ENCODE measurements around the gene CHERP.
A peak's percentile ranks its signal among the peaks of the same experiment; 100 is the strongest.
"Not testable (repeated sequence)": the region's sequence is repeated elsewhere in the genome, so short reads cannot be mapped to it uniquely, and the experiment has no call there.

The CHERP gene

DNA sequence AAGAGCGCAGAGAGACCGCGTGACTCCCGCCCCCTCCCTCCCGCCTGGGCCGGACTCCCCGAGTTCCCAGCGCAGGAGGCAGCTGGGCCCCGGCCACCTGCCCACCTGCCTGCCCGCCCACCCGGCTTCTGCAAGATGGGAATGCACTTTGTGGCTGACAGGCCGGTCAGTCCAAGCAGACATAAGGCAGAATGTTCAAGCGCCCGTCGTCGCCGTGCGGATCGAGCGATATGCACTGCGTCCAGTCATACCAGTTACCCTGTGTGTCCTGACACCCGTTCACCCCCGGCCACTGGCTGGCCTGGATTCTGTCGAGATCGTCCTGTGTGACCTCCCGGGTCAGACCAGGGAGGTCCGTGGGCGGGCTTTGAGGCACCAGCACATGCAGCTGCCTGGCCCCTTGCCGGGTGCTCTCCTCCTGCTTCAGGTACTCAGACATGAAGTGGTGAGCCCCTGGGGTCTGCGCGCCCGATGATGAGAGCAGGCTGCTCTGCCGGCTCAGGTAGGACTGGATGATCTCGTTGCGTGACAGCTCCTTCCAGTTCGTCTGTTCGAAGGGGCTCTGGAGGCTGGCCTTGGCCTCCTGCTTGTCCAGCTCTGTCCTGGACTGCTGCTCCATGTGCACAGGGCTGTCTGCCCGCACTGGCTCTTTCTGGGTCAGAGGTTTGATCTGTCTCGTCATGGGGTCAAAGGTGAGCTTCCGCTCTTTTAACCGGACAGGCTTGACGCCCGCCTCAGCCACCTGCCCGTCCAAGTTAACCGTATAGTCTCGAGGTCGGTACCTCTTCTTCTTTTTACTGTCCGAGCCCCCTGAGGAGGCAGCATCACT, 33.8 kb upstream of the CHERP start:
- DNase-seq: no peak

DNA sequence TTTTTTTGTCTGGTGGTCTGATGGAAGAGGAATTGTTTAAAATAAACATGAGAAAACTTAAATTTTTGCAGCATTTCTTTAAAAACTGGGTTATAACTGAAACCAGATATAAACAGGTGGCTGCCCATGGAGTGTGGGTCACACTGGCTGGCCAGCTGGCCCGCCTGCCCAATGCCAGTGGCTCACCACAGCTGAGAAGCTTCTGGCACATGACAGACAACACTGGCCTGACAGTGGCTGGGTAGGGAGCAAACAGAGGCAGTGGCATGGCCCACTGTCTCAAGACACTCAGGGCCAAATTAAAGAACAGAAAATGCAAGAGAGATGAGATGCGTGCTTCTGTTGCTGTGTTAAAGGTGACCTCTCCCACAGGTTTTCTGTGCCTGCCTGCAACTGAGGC, 33.0 kb upstream of the CHERP start:
- no peak for DNase-seq

DNA sequence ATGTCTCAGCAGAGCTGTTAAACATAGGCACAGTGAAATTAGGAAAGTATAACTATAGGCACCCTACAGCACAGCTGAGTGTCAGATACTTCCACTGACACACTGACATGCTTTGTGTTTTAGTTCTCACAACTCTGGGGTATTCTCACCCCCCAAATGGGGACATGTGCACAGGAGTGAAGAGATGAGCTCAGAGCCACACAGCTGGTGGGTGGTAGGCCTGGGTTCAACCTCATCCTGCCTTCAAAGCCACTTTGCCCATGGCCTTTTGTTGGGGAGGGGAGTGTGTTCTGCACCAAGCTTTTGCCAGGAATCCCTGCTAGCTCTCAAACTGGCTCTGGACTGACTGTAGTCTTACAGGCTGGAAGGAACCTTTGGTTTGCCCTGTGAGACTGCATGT, 31.7 kb upstream of the CHERP start:
- DNase-seq: no peak

DNA sequence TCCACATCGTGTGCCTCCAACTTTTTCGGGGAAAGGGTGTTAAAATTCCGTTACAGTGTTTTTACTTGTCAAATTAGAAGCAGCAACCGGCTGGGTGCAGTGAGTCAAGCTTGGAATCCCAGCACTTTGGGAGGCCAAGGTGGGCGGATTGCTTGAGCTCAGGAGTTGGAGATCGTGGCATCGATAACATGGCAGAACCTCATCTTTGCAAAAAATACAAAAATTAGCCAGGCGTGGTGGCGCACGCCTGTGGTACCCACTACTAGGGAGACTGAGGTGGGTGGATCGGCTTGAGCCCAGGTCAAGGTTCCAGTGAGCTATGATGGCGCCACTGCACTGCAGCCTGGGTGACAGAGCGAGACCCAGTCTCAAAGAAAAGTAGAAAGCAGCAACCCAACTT, 31.1 kb upstream of the CHERP start:
- DNase-seq: no peak

DNA sequence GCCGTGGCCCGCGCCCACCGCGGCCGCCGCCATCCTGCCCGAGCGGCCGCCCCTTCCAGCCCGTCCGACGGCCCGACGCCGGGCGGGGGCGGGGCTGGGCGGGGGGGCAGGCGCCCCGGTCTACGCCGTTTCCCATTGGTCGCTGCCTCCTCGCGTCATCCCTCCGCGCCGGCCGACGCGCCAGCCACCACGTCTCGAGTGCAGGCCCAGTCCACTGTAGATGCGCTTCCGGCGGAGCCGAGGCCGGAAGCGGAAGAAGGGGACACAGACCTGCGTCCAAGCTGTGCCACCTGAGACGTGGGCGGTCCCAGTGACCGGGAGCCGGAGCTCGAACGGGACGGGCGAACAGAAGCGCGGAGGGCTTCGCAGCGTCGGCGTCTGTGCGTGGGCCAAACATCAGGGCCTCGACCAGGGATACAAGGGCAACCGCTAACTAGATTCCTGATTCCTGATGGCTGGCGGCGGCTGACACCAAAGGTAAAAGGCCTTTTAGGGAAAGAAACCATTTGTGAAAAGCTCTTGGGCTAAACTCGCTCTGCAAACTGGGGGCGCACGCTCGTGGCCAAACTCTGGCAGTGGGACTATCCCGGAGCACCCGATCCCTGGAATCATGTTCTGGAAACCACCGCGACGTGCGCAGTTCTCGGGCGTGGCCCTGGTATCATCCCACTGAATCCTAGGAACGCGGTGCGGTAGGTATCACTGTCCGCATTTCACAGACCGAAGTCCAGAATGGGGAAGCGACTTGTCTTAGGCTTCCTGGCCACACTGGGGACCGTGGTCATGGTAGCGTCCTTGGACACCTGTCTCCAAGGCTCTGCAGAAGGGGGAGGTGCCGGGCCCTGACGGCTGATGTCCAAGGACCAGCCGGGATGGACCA, 30.3 kb upstream of the CHERP start, which contains the start of gene SLC35E1:
Gene SLC35E1 (minus strand): TSS at position 84 of the 880 bp plus-strand sequence. CDS start 51 bp downstream, at position 33.
- DNase-seq: peak; percentile 96

DNA sequence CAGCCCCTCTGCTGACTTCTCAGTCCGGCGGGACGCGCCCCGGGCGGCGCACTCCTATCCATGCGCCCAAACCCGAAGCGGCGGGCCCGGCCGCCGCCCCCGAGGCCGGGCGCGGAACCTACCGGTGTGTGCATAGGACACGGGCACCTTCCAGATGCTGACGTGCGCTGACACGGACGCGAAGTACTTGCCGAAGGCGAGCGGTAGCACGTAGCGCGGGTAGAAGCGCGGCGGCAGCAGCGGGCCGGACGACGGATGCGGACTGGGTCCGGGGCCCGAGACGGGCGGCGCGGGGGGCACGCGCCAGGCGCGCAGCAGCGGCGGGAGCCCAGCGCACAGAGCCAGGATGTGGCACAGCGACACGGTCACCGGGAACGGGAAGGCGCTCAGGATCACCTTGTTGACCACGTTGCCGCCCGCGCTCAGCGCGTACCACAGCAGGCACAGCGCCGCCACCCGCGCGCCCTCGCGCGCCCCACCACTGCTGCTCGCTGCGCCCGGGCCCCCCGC, 29.6 kb upstream of the CHERP start:
- peak; percentile 32 for DNase-seq

DNA sequence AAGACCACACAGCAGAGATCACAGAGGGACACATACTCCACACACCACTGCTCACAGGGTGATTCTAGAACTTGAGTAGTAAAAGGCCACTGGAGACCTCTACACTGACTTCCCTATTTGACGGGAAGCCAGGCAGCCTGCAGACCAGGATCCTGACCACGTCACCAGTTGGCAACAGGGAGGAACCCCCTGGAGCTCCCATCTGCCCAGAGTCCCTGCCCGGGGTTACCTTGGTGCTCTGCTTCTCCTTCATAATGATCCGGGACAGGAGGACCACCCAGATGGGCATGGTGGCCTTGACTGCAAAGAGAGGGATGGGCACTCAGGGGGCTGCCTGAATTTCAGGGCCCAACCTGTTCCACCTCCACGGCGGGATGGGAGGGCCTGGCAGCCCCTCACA, 29.0 kb upstream of the CHERP start:
- no peak for DNase-seq

DNA sequence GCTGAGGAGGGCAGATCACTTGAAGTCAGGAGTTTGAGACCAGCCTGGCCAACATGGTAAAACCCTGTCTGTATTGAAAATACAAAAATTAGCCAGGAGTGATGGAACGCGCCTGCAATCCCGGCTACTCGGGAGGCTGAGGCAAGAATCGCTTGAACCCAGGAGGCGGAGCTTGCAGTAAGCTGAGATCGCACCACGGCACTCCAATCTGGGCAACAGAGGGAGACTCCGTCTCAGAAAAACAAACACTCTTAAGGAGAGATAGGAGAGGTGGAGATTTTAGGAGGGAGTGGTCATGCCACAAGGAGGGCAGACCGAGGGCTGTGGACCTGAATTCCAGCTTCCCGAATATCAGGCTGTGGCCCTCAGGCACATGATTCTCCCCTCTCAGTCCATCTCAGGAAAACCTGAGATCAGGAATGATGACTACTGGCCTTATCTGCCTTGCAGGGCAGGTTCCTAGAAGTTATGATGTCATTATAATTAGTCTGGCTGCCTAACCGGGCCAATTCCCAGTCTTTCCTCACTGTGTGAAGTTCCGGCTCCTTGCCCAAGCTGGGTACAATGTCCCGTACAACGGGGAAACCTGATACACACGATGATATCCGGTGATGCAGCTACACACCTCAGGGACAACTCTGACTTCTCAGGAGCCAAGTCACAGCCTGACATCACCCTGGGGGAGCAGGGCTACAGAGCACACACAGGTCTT, 27.5 kb upstream of the CHERP start:
- DNase-seq: no peak

DNA sequence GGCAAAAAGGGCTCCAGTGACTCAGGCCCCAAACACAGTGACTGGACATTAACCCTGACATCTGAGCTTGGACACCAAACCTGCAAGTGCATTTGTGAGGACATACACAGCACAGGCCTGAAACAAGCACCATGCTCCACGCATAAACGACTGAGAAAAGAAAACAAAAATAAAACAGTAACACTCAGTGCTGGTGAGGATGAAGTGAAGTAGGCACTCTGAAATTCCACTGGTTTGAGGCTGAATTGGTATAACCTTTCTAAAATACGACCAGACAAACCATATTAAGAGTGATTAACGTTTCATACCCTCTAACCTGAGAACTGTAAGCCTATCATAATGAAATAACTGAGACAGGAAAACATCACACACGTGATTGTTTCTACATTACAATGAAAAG, 24.5 kb upstream of the CHERP start:
- DNase-seq: no peak

DNA sequence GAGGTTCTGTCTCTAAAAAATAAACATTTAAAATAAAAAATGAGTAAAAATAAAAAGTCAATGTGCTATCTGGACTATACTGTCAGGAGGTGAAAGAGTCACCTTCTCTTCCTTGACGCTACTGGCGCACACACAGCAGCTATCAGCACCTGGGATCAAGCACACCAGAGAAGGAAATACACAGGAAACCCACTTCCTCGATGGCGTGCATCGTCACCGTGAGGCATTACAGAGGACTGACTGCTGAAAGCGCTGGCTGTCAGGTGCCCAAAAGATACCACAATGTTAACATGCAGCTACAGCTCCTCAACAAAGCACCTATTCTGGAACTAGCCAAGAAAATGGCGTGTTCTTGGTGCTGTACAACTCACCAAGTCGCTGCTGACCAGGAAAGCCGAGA, 23.9 kb upstream of the CHERP start:
- peak; percentile 21 for DNase-seq

DNA sequence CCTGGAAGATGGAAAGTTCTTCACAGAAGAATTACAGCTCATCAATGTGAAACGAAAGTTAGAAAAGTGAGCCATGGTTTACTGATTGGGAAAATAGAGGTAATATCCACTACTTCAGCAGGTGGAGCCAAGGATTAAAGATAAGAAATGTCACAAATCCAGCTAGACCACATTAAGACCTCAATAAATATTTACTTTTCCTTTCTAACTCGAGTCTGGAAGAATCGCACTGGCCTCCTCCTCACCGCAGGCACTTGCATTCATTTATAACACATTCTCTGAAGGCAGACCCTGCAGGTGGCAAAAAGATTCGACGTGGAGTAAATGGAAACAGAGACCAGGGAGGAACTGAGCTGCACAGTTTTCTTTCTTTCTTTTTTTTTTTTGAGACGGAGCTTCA, 22.6 kb upstream of the CHERP start:
- DNase-seq: no peak

DNA sequence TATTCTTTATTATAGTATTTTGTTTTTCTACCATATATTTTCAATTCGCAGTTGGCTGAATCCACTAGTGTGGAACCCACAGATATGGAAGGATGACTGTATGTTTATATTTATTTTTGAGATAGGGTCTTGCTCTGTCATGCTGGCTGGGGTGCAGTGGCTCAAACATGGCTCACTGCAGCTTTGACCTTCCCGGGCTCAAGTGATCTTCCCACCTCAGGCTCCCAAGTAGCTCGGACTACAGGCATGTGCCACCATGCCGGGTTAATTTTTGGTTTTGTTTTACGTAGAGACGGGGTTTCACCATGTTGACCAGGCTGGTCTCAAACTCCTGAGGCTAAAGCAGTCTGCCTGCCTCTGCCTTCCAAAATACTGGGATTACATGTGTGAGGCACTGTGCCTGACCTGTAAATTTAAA, 20.4 kb upstream of the CHERP start:
- no peak for DNase-seq

DNA sequence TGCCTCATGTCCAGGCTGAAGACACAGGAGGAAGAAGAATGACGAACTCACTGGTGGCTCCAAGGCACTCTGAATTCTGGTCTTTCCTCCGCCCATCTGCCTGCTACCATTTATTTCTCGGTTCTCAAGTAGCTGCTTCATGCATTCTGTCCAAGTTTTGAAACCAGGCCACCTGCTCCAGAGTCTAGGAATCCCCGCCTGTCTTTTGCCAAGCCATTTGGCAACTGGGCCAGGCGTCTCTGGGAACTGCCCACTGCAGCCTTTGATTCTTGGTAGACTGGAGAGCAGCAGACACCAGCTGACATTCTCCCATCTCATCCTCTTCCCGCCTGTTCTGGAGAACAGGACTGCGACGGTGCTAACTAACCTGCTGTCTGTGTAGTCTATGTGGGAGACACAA, 19.1 kb upstream of the CHERP start:
- no peak for DNase-seq

DNA sequence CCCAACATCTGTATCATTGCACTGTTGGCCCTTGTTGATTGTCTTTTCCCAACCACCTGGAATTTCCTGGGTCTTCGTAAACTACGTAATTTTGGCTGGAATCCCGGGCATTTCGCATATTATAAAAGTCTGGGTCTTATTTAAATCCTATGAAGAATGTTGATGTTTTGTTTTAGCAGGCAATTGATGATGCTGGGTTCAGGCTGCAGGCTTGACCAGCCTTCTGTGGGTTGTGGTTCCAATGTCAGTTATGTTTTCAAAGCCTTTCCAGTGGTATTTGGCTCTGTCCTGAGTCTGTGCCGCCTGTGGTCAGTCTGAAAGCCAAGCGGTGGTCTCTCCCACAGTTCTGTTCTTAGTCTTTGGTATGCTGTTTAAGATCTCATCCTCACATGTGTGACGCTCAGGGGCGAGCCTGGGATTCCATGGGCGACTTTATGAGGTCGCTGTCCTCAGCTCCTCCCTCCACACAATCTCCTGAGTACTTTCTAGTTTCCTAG, 17.6 kb upstream of the CHERP start:
- DNase-seq: no peak

DNA sequence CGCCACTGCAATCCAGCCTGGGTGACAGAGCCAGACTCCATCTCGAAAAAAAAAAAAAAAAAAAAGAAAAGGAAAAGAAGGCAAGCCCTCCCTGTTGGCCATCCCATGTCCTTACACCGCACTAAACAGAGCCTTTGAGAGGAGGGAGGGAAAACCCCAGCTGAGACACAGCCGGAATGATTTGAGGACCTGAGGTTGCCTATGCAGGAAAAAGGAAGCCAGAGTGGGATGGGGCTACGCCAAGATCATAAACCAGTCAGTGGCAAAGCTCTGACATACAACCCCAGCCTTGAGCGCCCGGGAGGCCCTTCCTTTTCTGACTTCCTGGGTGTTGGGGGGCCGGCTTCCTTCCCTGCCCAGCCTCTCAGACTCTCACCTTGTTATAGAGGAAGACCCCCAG, 12.5 kb upstream of the CHERP start:
- no peak for DNase-seq

DNA sequence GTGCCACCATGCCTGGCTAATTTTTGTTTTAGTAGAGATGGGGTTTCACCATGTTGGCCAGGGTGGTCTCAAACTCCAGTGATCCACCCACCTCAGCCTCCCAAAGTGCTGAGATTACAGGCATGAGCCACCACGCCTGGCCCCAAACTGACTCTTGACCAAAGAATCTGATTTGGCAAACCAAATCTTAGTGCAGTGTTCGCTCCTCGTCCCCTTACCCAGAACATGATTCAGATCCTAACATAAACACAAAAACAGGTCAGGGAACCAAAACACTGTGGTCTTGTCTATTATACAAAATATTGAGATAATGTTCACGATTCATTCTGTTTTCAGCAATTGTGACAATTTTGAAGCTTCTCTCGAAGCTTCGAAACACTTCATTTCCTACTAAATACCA, 9.7 kb upstream of the CHERP start:
- not testable (repeated sequence) for DNase-seq

DNA sequence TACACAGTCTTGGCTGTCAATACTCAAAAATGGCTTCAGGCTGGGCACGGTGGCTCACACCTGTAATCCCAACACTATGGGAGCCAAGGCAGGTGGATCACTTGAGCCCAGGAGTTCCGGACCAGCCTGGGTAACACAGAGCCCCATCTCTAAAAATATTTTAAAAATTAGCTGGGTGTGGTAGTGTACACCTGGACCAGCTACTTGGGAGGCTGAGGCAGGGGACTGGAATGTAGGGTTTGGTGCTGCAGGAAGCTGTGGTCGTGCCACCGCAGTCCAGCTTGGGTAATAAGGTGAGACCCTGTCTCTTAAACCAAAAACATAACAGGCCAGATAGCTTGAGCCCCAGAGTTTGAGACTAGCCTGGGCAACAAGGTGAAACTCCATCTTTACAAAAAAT, 6.7 kb upstream of the CHERP start:
- DNase-seq: no peak

DNA sequence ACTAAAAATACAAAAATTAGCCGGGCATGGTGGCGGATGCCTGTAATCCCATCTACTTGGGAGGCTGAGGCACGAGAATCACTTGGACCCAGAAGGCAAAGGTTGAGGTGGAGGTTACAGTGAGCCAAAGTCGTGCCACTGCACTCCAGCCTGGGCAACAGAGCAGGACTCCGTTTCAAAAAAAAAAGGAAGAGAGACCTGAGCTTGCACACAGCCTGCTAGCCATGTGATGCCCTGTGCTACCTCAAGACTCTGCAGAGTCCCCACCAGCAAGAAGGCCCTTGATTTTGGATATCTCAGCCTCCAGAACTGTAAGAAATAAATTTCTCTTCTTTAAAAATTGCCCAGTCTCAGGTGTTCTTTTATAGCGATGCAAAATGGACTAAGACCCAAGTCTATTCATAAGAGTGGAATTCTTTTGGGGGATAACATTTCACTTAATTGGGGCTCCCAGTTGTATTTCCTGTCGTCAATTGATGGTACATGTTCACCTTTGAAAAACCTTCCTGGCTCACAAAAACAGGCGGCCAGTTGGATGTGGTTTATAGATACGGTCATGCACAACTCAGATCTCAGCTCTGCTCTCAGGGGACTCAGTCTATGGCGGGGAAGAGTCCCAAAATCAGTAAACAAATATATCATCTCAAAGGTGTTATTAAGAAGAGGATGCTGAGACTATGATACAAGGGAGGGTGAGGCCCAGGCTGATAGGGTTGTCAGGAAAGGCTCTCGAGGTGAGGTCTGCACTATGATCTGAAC, 2.4 kb upstream of the CHERP start:
- DNase-seq: no peak

DNA sequence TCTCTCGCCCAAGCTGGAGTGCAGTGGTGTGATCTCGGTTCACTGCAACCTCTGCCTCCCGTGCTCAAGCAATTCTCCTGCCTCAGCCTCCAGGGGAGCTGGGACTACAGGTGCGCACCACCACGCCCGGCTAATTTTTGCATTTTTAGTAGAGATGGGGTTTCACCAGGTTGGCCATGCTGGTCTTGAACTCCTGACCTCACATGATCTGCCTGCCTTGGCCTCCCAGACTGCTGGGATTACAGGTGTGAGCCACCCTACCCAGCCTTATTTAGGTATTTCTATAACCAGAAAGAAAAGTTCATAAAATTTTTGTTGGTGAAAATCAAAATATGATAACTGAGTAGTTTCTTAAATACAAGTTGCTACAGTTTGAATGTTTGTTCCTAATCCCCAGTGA, 1.5 kb upstream of the CHERP start:
- not testable (repeated sequence) for DNase-seq

DNA sequence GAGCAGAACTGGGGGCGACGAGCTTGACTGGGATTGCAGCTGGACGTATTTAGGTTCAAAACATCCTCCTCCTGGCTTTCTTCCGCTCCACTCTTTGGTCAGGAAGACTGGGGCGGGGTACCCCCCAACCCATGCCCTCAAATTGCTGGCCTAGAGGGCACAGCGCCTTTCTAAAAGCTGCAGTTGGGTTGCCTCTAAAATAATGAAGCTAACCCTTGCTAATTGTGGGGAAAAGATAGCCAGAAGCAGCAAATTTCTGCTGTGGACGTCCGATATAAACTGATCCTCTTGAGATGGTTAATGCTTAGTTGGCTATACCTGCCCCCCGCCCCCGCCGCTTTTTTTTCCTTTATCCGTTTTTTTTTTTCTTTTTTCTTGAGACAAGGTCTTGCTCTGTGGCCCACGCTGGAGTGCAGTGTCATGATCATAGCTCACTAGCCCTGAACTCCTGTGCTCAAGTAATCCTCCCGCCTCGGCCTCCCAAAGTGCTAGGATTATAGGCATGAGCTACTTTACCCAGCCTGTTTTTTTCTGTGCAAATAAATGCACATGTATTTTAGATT, 754 bp upstream of the CHERP start:
- DNase-seq: peak; percentile 47

DNA sequence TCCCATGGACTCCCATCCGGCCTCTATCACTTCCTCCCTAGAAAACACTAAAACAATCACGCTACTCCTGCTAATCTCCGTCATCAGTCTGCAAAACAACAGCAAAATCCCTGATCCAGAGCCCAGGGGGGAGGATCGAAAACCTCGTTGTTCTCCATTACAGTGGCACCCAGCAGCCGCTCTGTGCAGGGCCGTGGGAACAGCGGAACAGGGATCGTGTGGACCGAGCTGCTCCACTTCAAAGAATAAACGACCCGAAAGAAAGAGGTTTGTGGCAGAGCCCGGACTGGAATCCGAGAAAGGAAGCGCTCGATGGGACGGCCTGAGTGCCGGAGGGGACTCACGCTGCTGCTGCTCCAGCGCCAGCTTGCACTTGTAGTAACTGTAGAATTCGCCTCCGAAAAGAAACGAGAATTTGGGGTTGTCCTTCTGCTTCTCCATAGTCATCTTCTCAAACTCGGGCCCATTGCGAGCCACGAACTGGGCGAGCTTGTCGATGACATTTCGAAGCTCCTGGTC, 652 bp downstream of the CHERP start:
- peak; percentile 8 for DNase-seq

DNA sequence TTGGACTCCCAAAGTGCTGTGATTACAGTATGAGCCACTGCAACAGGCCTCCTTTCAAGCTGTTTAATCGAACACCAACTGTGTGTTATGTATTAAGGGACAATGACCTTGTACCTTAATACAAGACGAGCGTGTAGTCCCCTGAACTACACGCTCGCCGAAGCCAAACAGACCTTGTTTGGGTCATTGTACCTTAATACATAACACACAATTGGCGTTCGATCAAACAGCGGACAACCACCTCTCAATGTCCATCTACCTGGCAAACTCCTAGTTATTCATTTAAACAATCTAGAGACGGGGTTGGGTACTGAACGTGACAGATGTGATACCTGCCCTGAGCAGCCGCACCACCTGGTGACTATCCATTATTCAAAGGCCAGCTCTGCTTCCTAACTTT, 1.3 kb downstream of the CHERP start:
- no peak for DNase-seq
